ENCODE measurements around the gene ZIC4.

The ZIC4 gene

DNA sequence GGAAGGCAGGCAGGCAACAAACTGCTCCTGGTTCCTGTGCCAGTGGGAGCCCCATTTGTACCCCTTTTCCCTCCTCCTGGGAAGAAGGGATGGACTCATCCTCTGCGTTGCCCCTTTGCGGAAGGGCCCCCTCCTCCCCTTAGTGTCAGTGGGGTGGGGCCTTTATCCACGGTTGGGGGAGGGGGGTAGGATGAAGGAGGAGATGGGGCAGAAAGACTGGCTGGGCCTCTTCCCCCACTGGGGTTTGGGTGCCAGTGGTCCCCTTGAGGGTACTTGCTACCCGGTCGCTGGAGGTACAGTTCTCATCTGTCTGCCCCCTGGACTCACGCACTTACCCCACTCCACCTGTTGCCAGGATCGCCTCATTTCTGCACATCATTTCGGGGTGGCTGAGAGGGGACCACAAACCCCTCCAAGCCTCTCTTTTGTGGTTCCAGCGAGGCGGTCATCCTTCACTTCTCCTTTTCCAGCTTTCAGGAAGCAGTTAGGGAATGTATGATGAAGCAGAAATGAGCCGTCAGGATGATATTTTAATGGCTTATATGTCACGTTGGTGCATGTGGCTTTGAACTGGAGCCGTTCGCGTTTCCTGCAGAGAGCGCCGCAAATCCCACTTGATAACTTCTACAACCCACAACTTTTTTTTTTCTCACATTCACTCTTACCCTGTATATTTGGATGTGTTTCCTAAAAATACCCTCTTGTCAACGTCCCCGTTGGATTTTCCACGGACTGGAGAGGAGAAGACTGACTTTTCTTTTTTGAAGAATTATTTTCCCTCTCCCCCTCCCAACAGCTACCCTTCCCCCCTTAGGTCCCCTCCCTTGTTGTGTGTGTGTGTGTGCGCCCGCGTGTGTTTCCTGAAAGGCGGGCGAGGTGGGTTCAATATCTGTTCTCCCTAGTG lies at the start of gene ZIC4:
ZIC4 (minus strand) TSS at position 516 of the 904 bp plus-strand sequence. CDS start 3,746 bp downstream, outside the sequence.
- no peaks in the 10 kb centered on the region for H3K9me3 Mint-ChIP-seq
- H3K36me3 Mint-ChIP-seq (ENCODE audit: low read depth) = no peaks in the 10 kb centered on the region
- TF ChIP-seq, protein P1, sequence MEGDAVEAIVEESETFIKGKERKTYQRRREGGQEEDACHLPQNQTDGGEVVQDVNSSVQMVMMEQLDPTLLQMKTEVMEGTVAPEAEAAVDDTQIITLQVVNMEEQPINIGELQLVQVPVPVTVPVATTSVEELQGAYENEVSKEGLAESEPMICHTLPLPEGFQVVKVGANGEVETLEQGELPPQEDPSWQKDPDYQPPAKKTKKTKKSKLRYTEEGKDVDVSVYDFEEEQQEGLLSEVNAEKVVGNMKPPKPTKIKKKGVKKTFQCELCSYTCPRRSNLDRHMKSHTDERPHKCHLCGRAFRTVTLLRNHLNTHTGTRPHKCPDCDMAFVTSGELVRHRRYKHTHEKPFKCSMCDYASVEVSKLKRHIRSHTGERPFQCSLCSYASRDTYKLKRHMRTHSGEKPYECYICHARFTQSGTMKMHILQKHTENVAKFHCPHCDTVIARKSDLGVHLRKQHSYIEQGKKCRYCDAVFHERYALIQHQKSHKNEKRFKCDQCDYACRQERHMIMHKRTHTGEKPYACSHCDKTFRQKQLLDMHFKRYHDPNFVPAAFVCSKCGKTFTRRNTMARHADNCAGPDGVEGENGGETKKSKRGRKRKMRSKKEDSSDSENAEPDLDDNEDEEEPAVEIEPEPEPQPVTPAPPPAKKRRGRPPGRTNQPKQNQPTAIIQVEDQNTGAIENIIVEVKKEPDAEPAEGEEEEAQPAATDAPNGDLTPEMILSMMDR (IDR thresholded peaks at IDR 0.05) = no peak
- DNase-seq = no peak
- H3K27me3 Mint-ChIP-seq (ENCODE audit: low read depth, poor library complexity) = peaks cover 100% of the 10 kb centered on the region
- peaks cover 53% of the 10 kb centered on the region for H3K4me1 Mint-ChIP-seq
- H3K27ac Mint-ChIP-seq = no peak within 1 kb of the TSS
- peak within 1 kb of the TSS; percentile 73 for H3K4me3 Mint-ChIP-seq

DNA sequence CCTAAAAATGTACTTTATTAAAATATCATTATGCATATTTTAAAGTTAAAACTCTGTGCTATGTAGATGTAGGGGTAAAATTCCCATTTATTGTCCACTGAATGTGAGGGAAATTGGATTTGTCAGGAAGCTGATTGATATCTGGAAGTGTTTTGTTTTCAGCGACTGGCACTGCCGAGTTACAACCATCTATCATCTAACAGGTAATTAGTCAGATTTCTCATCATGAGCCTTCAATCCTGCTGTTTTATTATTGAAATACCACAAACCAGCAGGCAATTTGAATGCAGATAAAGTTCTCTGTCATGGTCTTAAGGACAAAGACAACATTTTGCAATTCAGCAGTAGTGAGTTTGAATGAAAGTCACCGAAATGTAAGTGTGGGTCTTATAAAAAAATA lies 43.3 kb upstream of the ZIC4 start:
- Mint-ChIP-seq H3K4me1 (no peaks in the 10 kb centered on the region), H3K4me3 (no peak overlapping the region), H3K9me3 (no peaks in the 10 kb centered on the region), H3K36me3 (ENCODE audit: low read depth) (no peaks in the 10 kb centered on the region), H3K27me3 (ENCODE audit: low read depth, poor library complexity) (peaks cover 3% of the 10 kb centered on the region), H3K27ac (no peak overlapping the region)
- DNase-seq = no peak
- TF ChIP-seq, protein P1 (IDR thresholded peaks at IDR 0.05) = no peak

DNA sequence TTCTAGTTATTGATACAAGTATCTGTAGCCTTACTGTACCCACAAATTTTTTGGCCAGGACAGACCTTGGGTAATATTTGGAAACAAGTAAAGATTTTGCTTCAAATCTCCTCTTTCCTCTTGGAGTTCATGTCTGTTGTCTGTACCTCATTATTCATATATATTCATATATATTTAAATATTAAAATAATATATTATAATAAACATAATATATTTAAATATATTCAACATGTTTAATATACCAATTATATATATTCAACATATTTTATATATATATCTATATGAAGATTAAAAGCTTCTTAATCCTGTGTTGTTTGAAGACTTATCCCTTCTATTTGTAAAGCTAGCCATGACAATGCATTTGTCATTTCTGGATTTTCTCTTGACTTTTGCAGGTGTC lies 40.9 kb upstream of the ZIC4 start:
- TF ChIP-seq, protein P1 (IDR thresholded peaks at IDR 0.05) = no peak
- Mint-ChIP-seq H3K4me3 (no peak overlapping the region), H3K36me3 (ENCODE audit: low read depth) (no peaks in the 10 kb centered on the region), H3K27me3 (ENCODE audit: low read depth, poor library complexity) (peaks cover 3% of the 10 kb centered on the region), H3K9me3 (no peaks in the 10 kb centered on the region), H3K27ac (no peak overlapping the region), H3K4me1 (no peaks in the 10 kb centered on the region)
- no peak for DNase-seq

DNA sequence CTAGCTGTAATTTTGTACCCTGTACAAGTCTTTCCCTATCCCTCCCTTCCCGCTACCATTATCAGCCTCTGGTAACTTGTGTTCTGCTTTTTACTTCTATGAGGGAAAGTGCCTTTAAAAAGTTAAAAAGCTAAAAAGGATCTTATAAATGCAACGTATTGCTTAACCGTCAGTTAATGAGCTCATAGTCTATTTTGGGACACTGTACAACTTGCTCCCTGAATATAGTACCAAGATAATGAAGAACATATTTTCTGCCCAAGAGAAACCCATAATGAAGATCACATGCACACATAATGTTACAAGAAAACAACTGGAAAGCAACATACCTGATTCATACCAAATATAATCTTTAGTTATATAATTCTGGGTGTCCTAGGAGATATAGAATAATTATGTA lies 25.4 kb upstream of the ZIC4 start:
- no peak overlapping the region for H3K4me3 Mint-ChIP-seq
- peaks cover 30% of the 10 kb centered on the region for H3K27me3 Mint-ChIP-seq (ENCODE audit: low read depth, poor library complexity)
- H3K36me3 Mint-ChIP-seq (ENCODE audit: low read depth) = no peaks in the 10 kb centered on the region
- no peak overlapping the region for H3K27ac Mint-ChIP-seq
- no peak for DNase-seq
- TF ChIP-seq, protein P1 (IDR thresholded peaks at IDR 0.05) = no peak
- H3K4me1 Mint-ChIP-seq = no peaks in the 10 kb centered on the region
- H3K9me3 Mint-ChIP-seq = no peaks in the 10 kb centered on the region

DNA sequence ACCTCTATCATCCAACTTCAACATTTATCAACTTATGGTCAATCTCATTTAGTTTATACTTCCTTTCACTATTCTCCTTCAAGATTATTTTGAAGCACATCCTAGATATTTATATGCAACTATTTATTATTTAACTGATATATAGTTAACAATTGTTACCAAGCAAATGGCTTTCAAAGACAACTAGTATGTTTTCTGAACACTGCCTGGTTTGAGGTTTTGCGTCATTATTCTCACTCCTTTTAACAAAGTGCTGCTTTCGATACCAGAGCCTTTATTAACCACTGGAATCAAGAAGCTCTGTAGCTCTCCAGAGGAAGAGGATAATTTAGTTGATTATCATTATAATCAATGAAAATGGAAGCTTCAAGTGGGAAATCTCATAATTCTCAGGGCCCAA lies 22.4 kb upstream of the ZIC4 start:
- H3K27ac Mint-ChIP-seq = no peak overlapping the region
- DNase-seq = no peak
- TF ChIP-seq, protein P1 (IDR thresholded peaks at IDR 0.05) = no peak
- no peaks in the 10 kb centered on the region for H3K36me3 Mint-ChIP-seq (ENCODE audit: low read depth)
- H3K4me1 Mint-ChIP-seq = peaks cover 2% of the 10 kb centered on the region
- peaks cover 60% of the 10 kb centered on the region for H3K27me3 Mint-ChIP-seq (ENCODE audit: low read depth, poor library complexity)
- no peak overlapping the region for H3K4me3 Mint-ChIP-seq
- no peaks in the 10 kb centered on the region for H3K9me3 Mint-ChIP-seq

DNA sequence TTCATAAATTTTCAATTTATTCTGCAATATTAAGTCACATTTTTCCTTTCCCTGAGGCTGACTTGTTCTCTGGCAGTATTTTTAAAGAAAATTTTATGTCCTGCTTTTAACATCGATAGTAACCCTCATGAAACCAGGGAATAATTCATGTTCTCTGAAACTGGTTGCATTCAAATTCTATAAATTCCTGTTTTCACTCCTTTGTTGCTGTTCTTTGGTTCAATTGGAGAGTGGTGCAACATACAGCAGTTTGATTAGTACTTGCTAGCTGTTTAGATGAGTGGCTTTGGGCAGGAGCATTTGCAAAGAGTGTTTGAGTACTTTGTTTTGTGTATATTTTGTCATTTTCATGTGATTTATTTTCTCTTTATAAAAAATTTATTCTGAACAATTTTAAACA lies 22.0 kb upstream of the ZIC4 start:
- H3K27me3 Mint-ChIP-seq (ENCODE audit: low read depth, poor library complexity) = peaks cover 63% of the 10 kb centered on the region

More for the DNA sequence above, 22.0 kb upstream of the ZIC4 start:
- no peak for DNase-seq
- Mint-ChIP-seq H3K4me1 (peaks cover 6% of the 10 kb centered on the region), H3K4me3 (no peak overlapping the region), H3K9me3 (no peaks in the 10 kb centered on the region), H3K36me3 (ENCODE audit: low read depth) (no peaks in the 10 kb centered on the region), H3K27ac (no peak overlapping the region)
- TF ChIP-seq, protein P1 (IDR thresholded peaks at IDR 0.05) = no peak
